IMR-90 (cell line): ENCODE data around the gene DNM3. TPM values are rescaled to one million over a fixed set of nuclear protein-coding genes. Genes with fewer than 3 reads are reported as not detected.
A peak's percentile ranks its signal among the peaks of the same experiment; 100 is the strongest.

Experiments used
- ATAC-seq: fragments of 200-7000 bp; cut with Tn5 transposase; 2 replicates; pipeline ENCODE4 v1.9.1; 2020; ENCODE audit warnings: low read depth, mild to moderate bottlenecking, moderate library complexity
- BruUV-seq: library from RNA; stranded (reverse); fragments of 400-500 nt; replicated peaks from 2 replicates; lab custom pipeline; 2021; lab: Mats Ljungman, UMichigan
- CTCF ChIA-PET: fragments of 300-600 bp; formaldehyde crosslinking; extraction: SDS; loops from one replicate; lab custom pipeline; 2021; ENCODE audit warnings: antibody characterized with exemption; lab: Yijun Ruan, JAX
- POLR2A ChIA-PET: fragments of 300-600 bp; sonication (Branson Sonifier 250); formaldehyde crosslinking; loops from one replicate; lab custom pipeline; 2022; ENCODE audit warnings: antibody characterized with exemption; ENCODE audit not compliant: unreplicated experiment; lab: Charles Lee
- DNase-seq: peaks from one replicate; pipeline ENCODE4 v3.0.0; 2013
- H2AFZ ChIP-seq: replicated peaks from 2 replicates; pipeline ENCODE3; 2013; ENCODE audit warnings: low read length, mild to moderate bottlenecking; ENCODE audit not compliant: poor library complexity
- H2AK5ac ChIP-seq: 2 replicates; pipeline ENCODE4 v1.6.1; 2013; ENCODE audit warnings: low read depth, low read length, inconsistent platforms
- H2AK9ac ChIP-seq: replicated peaks from 2 replicates; pipeline ENCODE3; 2013; ENCODE audit warnings: mild to moderate bottlenecking, low read depth, low read length, moderate library complexity; ENCODE audit not compliant: poor library complexity
- H2BK120ac ChIP-seq: 2 replicates; pipeline ENCODE4 v1.6.1; 2013; ENCODE audit warnings: low read depth, low read length, inconsistent platforms
- H2BK15ac ChIP-seq: 3 replicates; pipeline ENCODE4 v1.6.1; 2013; ENCODE audit warnings: low read depth, low read length, inconsistent platforms
- H2BK20ac ChIP-seq: 2 replicates; pipeline ENCODE4 v1.6.1; 2013; ENCODE audit warnings: low read depth, mild to moderate bottlenecking, inconsistent platforms, low read length, moderate library complexity
- H2BK5ac ChIP-seq: 2 replicates; pipeline ENCODE4 v1.6.1; 2013; ENCODE audit warnings: mild to moderate bottlenecking, low read depth, low read length, inconsistent platforms; ENCODE audit not compliant: poor library complexity, severe bottlenecking
- H3K14ac ChIP-seq: replicated peaks from 2 replicates; pipeline ENCODE4 v1.6.1; 2013; ENCODE audit warnings: low read depth, low read length, inconsistent platforms
- H3K18ac ChIP-seq: 2 replicates; pipeline ENCODE4 v1.6.1; 2013; ENCODE audit warnings: low read depth, low read length, control low read depth
- H3K23ac ChIP-seq: 2 replicates; pipeline ENCODE4 v1.6.1; 2013; ENCODE audit warnings: low read depth, low read length, inconsistent platforms
- H3K27ac ChIP-seq: 2 replicates; pipeline ENCODE4 v1.5.1; 2013; ENCODE audit warnings: mild to moderate bottlenecking, control low read depth, low read length; ENCODE audit not compliant: insufficient read depth
- H3K27me3 ChIP-seq: 2 replicates; pipeline ENCODE4 v1.6.1; 2013; ENCODE audit warnings: low read length; ENCODE audit not compliant: control insufficient read depth, insufficient read depth
- H3K36me3 ChIP-seq: 2 replicates; pipeline ENCODE4 v1.6.1; 2013; ENCODE audit warnings: low read length, mixed read lengths; ENCODE audit not compliant: control insufficient read depth, insufficient read depth
- H3K4ac ChIP-seq: 2 replicates; pipeline ENCODE4 v1.6.1; 2013; ENCODE audit warnings: low read depth, low read length, inconsistent platforms
- H3K4me1 ChIP-seq: 2 replicates; pipeline ENCODE4 v1.6.1; 2013; ENCODE audit warnings: low read length, mixed read lengths; ENCODE audit not compliant: control insufficient read depth, insufficient read depth
- H3K4me2 ChIP-seq: 2 replicates; pipeline ENCODE4 v1.6.1; 2013; ENCODE audit warnings: low read depth, mild to moderate bottlenecking, control low read depth, low read length, moderate library complexity
- H3K4me3 ChIP-seq: 2 replicates; pipeline ENCODE4 v1.5.1; 2013; ENCODE audit warnings: low read depth, mild to moderate bottlenecking, control low read depth, low read length, moderate library complexity; ENCODE audit not compliant: insufficient read depth
- H3K56ac ChIP-seq: 2 replicates; pipeline ENCODE4 v1.6.1; 2013; ENCODE audit warnings: low read length, inconsistent platforms; ENCODE audit not compliant: insufficient read depth; ENCODE audit errors: extremely low read depth
- H3K79me1 ChIP-seq, 2 experiments: 2 replicates each; pipeline ENCODE4 v1.6.1; 2013; ENCODE audit warnings: low read length in 2 of 2, inconsistent platforms in 1 of 2, low read depth in 1 of 2
- H3K9ac ChIP-seq: 2 replicates; pipeline ENCODE4 v1.6.1; 2013; ENCODE audit warnings: low read depth, low read length, control low read depth
- H3K9me1 ChIP-seq: 2 replicates; pipeline ENCODE4 v1.6.1; 2013; ENCODE audit warnings: low read length, inconsistent platforms; ENCODE audit not compliant: insufficient read depth
- H3K9me3 ChIP-seq: 2 replicates; pipeline ENCODE4 v1.6.1; 2013; ENCODE audit warnings: low read length; ENCODE audit not compliant: control insufficient read depth, insufficient read depth
- H4K20me1 ChIP-seq: 2 replicates; pipeline ENCODE4 v1.6.1; 2013; ENCODE audit warnings: low read length, inconsistent platforms; ENCODE audit not compliant: insufficient read depth
- H4K5ac ChIP-seq: 2 replicates; pipeline ENCODE4 v1.6.1; 2013; ENCODE audit warnings: mild to moderate bottlenecking, low read depth, low read length, control low read depth
- H4K8ac ChIP-seq, 2 experiments: 2 replicates each; pipeline ENCODE4 v1.6.1; 2013; ENCODE audit warnings: low read depth in 2 of 2, low read length in 2 of 2, control low read depth in 1 of 2, inconsistent platforms in 1 of 2
- H4K91ac ChIP-seq: 2 replicates; pipeline ENCODE4 v1.6.1; 2013; ENCODE audit warnings: low read depth, low read length, inconsistent platforms; ENCODE audit not compliant: insufficient read depth
- CHD1 ChIP-seq: IDR thresholded peaks from 2 replicates; pipeline ENCODE4 v1.6.1; 2012; ENCODE audit warnings: low read depth, low read length, improper control_type of control experiment
- CTCF ChIP-seq: conservative IDR thresholded peaks from 2 replicates; pipeline ENCODE4 v1.5.1; 2012; ENCODE audit warnings: mild to moderate bottlenecking, low read depth, low read length, improper control_type of control experiment
- MAFK ChIP-seq: IDR thresholded peaks from 2 replicates; pipeline ENCODE4 v1.6.1; 2012; ENCODE audit warnings: low read depth, low read length, improper control_type of control experiment
- RFX5 ChIP-seq: IDR thresholded peaks from 2 replicates; pipeline ENCODE4 v1.8.0; 2012; ENCODE audit warnings: low read depth, mild to moderate bottlenecking, low read length, moderate library complexity
- WGBS, 2 experiments: methylation state at CpG; one replicate each; pipeline versions ENCODE4 v1.1.5 to v1.1.7; 2013; ENCODE audit warnings: missing lambda C conversion rate in 2 of 2; ENCODE audit not compliant: insufficient read length in 1 of 2; ENCODE audit errors: extremely low coverage in 2 of 2; 5-methylcytosine and 5-hydroxymethylcytosine counted together
- dilution Hi-C: fragments of 300-500 bp; cut with HindIII; formaldehyde crosslinking; loops from one replicate; pipeline ENCODE4 v1.14.3; 2018; ENCODE audit warnings: low sequenced_read_pairs; ENCODE audit not compliant: unreplicated experiment
- in situ Hi-C: fragments of 300-500 bp; cut with MboI; formaldehyde crosslinking; loops from 3 replicates; pipeline ENCODE4 v1.14.3; 2019; ENCODE audit warnings: low sequenced_read_pairs, inconsistent platforms, mixed read lengths
- intact Hi-C: fragments of 100-400 bp; cut with micrococcal nuclease; formaldehyde crosslinking; loops from 2 replicates; pipeline ENCODE4 v1.10.0; 2022
- polyA plus RNA-seq, 3 experiments: library from polyadenylated mRNA; depleted of rRNA; stranded (reverse); fragments of >200 nt; gene quantifications; 2 replicates each; pipeline ENCODE4 v1.2.3, GENCODE V29; 2012; ENCODE audit warnings: low replicate concordance in 1 of 3
- total RNA-seq: library from RNA; depleted of rRNA; stranded (reverse); fragments of >200 nt; gene quantifications from 2 replicates; pipeline ENCODE4 v1.2.3, GENCODE V29; 2012

Gene DNM3
- total and polyA plus RNA-seq, 2 of the 4 experiments (the other 2 are of a cell fraction), result 0.36 TPM

- no peak overlapping the region for H2BK5ac ChIP-seq
- H3K18ac ChIP-seq, result no peak overlapping the region
- no peak overlapping the region for H4K8ac ChIP-seq
- no peak overlapping the region for H4K91ac ChIP-seq
- no peak overlapping the region for H4K5ac ChIP-seq
- ATAC-seq (no peak; the same call in 1 of the 2 replicates), DNase-seq (peak; percentile 10)
- no peak overlapping the region for H3K4me2 ChIP-seq
- H3K56ac ChIP-seq, result no peak overlapping the region
- no peak overlapping the region for H2BK15ac ChIP-seq
- TF ChIP-seq RFX5 (no peak), MAFK (no peak), CHD1 (no peak), CTCF (no peak)
- H3K9me3 ChIP-seq, result no peaks in the 10 kb centered on the region
- H3K27me3 ChIP-seq, result no peaks in the 10 kb centered on the region
- no peak overlapping the region for H3K23ac ChIP-seq
- H2BK20ac ChIP-seq, result no peak overlapping the region
- H3K79me1 ChIP-seq, result no peaks in the 10 kb centered on the region
- H2BK120ac ChIP-seq, result no peak overlapping the region
- H3K4ac ChIP-seq, result no peak overlapping the region
- no peak overlapping the region for H3K4me3 ChIP-seq
- H3K9ac ChIP-seq, result no peak overlapping the region
- dilution Hi-C loops, result no loop called here
- no peak overlapping the region for H3K14ac ChIP-seq
- no peaks in the 10 kb centered on the region for H3K9me1 ChIP-seq
- intact Hi-C loops, result loop anchor here (5.0 to 10.0 kb wide), 3 partner anchors 275 to 718 kb away; partner anchors contain the start of gene SUCO
- no peaks in the 10 kb centered on the region for H4K20me1 ChIP-seq
- no peak overlapping the region for H2AK5ac ChIP-seq
- H3K4me1 ChIP-seq, result peaks cover 3% of the 10 kb centered on the region; the same call in 1 of the 2 replicates
- H3K36me3 ChIP-seq, result no peaks in the 10 kb centered on the region
- no peak overlapping the region for H2AFZ ChIP-seq
- BruUV-seq, result no TSS peak
- in situ Hi-C loops, result loop anchor here (10.0 to 25.0 kb wide), 2 partner anchors 425 to 713 kb away; partner anchors contain the start of gene C1orf105
- no peak overlapping the region for H2AK9ac ChIP-seq
- ChIA-PET CTCF (no interaction called here), POLR2A (no interaction called here)
- WGBS, 2 experiments, result 83% methylated on average over 2 of the region's 2 CpGs; no CpG with 5 or more reads in 1 of the 2 experiments
- no peak overlapping the region for H3K27ac ChIP-seq
Observed at GRCh38 chr1:171999756-172000155, 158.5 kb downstream of the DNM3 start.
